ENCODE measurements around the gene IFT57. TPM values are rescaled to one million over a fixed set of nuclear protein-coding genes. Genes with fewer than 3 reads are reported as not detected.

IFT57 gene
- total and polyA plus RNA-seq, 10 of the 15 experiments (the other 5 are each of a cell fraction or from before 2014, with no cell fraction given) = 1.8 to 25.0 (median 7.5) TPM

DNA sequence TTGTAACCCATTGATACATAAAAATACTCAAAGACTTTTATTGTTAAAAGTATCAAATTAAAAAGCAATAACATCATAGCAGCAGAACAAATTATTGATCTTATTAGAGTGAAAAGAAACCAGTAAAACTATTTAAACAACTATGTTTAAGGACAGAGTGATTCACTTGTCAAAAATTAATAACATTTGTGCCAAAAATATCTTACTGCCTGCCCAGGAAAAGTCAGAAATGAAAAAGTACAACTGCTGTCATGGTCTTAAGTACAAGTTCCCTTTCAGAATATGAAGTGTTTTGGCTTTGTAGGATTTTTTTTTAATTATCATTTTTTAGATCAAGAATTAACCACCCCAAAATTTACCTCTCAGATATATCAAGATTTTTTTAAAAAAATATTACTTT lies 3.4 kb downstream of the IFT57 start (continued):
- TF ChIP-seq JUNB (IDR thresholded peaks at IDR 0.05) = no peak
- no peak for TF ChIP-seq CHD4 (IDR thresholded peaks at IDR 0.05)
- TF ChIP-seq, protein P1, sequence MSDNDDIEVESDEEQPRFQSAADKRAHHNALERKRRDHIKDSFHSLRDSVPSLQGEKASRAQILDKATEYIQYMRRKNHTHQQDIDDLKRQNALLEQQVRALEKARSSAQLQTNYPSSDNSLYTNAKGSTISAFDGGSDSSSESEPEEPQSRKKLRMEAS (IDR thresholded peaks at IDR 0.05; ENCODE audit: low read depth, low read length) = no peak

DNA sequence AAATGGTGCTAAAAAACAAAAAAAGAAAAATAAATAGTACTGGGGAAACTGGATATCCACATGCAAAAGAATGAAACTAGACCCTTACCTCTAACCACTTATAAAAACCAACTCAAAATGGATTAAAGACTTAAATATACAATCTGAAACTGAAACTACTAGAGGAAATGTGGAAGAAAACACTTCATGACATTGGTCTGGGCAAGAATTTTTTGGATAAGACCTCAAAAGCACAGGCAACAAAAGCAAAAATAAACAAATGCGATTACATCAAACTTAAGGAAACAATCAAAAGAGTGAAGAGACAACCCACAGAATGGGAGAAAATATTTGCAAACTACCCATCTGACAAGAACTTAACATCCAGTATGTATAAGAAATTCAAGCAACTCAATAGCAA lies 6.4 kb downstream of the IFT57 start:
- Histone ChIP-seq H3K4me2 (ENCODE audit: control insufficient read depth, insufficient read depth) (no peak overlapping the region), H3K27me3 (replicated peaks in 1 of 2; ENCODE audit: control insufficient read depth in 2 of 2, insufficient read depth in 2 of 2, low read length in 1 of 2) (no peaks in the 10 kb centered on the region), H3K4me1 (ENCODE audit: control insufficient read depth, insufficient read depth, low read length) (no peaks in the 10 kb centered on the region), H3K27ac (ENCODE audit: control insufficient read depth, insufficient read depth) (no peak overlapping the region), H3K36me3 (ENCODE audit: control insufficient read depth in 2 of 2, insufficient read depth in 2 of 2, low read length in 1 of 2) (no peaks in the 10 kb centered on the region), H3K9me3 (replicated peaks; ENCODE audit: control insufficient read depth, insufficient read depth, low read length) (no peaks in the 10 kb centered on the region), H3K79me2 (ENCODE audit: control insufficient read depth, insufficient read depth, low read length) (no peaks in the 10 kb centered on the region; the same call in 1 of the 2 replicates), H4K20me1 (ENCODE audit: control insufficient read depth, insufficient read depth) (no peaks in the 10 kb centered on the region), H2AFZ (ENCODE audit: control insufficient read depth, low read depth, low read length) (no peak overlapping the region), H3K9ac (ENCODE audit: control insufficient read depth, insufficient read depth, low read length) (no peak overlapping the region), H3K4me3 (no peak overlapping the region)
- intact Hi-C loops (cut with micrococcal nuclease; ENCODE audit: unreplicated experiment) (no loop called here), in situ Hi-C loops (cut with MboI) (no loop called here)
- TF ChIP-seq ZNF384 (IDR thresholded peaks at IDR 0.05; ENCODE audit: borderline replicate concordance, low read depth, low read length) = no peak
- TF ChIP-seq TARDBP (IDR thresholded peaks at IDR 0.05; ENCODE audit: borderline replicate concordance) = no peak
- TF ChIP-seq ASH2L (IDR thresholded peaks at IDR 0.05; ENCODE audit: borderline replicate concordance, low read depth) = no peak
- TF ChIP-seq RFX5 (IDR thresholded peaks at IDR 0.05; ENCODE audit: low read depth, low read length) = no peak
- TF ChIP-seq, protein P2, sequence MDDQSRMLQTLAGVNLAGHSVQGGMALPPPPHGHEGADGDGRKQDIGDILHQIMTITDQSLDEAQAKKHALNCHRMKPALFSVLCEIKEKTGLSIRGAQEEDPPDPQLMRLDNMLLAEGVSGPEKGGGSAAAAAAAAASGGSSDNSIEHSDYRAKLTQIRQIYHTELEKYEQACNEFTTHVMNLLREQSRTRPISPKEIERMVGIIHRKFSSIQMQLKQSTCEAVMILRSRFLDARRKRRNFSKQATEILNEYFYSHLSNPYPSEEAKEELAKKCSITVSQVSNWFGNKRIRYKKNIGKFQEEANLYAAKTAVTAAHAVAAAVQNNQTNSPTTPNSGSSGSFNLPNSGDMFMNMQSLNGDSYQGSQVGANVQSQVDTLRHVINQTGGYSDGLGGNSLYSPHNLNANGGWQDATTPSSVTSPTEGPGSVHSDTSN (IDR thresholded peaks at IDR 0.05; ENCODE audit: insufficient replicate concordance, low read depth, low read length) = no peak
- no peak for TF ChIP-seq BACH1 (IDR thresholded peaks at IDR 0.05; ENCODE audit: borderline replicate concordance)
- no peak for TF ChIP-seq ZNF274 (IDR thresholded peaks at IDR 0.05; ENCODE audit: insufficient read depth, insufficient read length)
- DNase-seq (ENCODE audit: low read depth, low spot score) (no peak), ATAC-seq (no peak), FAIRE-seq (no peak)
- 95% methylated on average over 1 of the region's 1 CpG for WGBS (ENCODE audit: insufficient coverage, insufficient replicate concordance, low lambda C conversion rate, missing lambda C conversion rate)
- ChIA-PET CTCF (no interaction called here), RAD21 (ENCODE audit: unreplicated experiment) (no interaction called here), SMC1A (ENCODE audit: uncharacterized antibody, unreplicated experiment) (interaction anchor here (1.3 kb wide), 1 partner anchor 8 kb away, joined by 4 read pairs; no protein-coding TSS in a partner anchor), POLR2A (no interaction called here)
- BruUV-seq (replicated peaks) = no TSS peak
